Gastroesophageal sphincter (tissue), 3 donors: Measurements from ENCODE around the gene DCUN1D4.

Experiments
- CTCF ChIP-seq, 4 experiments: fragments of 200-600 bp in 2 of 4; fragments of 450-650 bp in 2 of 4; sonication (generic) in 1 of 4; IDR thresholded peaks; one replicate each; pipeline ENCODE4 v1.5.1; 2017 to 2019; ENCODE audit warnings: antibody characterized with exemption in 4 of 4, mild to moderate bottlenecking in 2 of 4, moderate library complexity in 2 of 4
- POLR2A ChIP-seq, 2 donors: fragments of 450-650 bp; IDR thresholded peaks; one replicate each; pipeline ENCODE4 v1.6.1; 2017; ENCODE audit warnings: antibody characterized with exemption in 2 of 2, mild to moderate bottlenecking in 2 of 2, moderate library complexity in 1 of 2
- POLR2AphosphoS5 ChIP-seq: sonication (generic); formaldehyde crosslinking; IDR thresholded peaks from one replicate; pipeline ENCODE4 v1.6.1; 2017; ENCODE audit warnings: antibody characterized with exemption

DNA sequence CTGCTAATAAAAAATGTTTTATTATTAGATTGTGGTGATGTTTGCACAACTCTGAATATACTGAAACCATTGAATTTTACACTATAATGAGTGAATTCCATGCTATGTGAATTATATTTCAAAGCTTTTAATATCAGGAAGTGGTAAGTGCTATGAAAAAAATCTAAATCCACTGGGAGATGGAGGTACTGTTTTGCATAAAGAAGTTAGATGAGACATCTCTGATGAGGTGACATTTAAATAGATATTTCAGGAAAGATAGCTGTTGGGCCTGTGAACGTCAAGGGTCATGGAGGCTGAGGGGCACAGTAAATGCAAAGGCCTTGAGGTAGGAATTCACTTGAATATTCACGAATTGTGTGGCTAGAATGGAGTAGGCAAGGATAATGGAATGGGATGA is 12.3 kb downstream of the DCUN1D4 start:
- TF ChIP-seq CTCF (IDR thresholded peaks at IDR 0.05), result no peak
- TF ChIP-seq POLR2A (IDR thresholded peaks at IDR 0.05), result no peak
- TF ChIP-seq POLR2AphosphoS5, result no peak
